Neural cell (in vitro differentiated cells): ENCODE results near the gene SP3.

Experiments
- EP300 ChIP-seq: fragments of 450-650 bp; conservative IDR thresholded peaks from 2 replicates; pipeline ENCODE4 v1.6.1; 2014; ENCODE audit warnings: antibody characterized with exemption, mild to moderate bottlenecking, moderate library complexity; ENCODE audit not compliant: poor library complexity, severe bottlenecking
- EZH2 ChIP-seq: fragments of 200-600, 300-800 bp; shearing (Covaris generic), sonication (generic); IDR thresholded peaks from 2 replicates; pipeline ENCODE4 v1.6.1; 2014; ENCODE audit warnings: antibody characterized with exemption, low read length, borderline replicate concordance, mild to moderate bottlenecking; ENCODE audit not compliant: insufficient read depth, poor library complexity, severe bottlenecking
- POLR2AphosphoS5 ChIP-seq: IDR thresholded peaks from 2 replicates; pipeline ENCODE4 v1.6.1; 2012
- RAD21 ChIP-seq: fragments of 450-650 bp; conservative IDR thresholded peaks from 2 replicates; pipeline ENCODE4 v1.6.1; 2014; ENCODE audit warnings: antibody characterized with exemption, mild to moderate bottlenecking, moderate library complexity
- REST ChIP-seq: IDR thresholded peaks from 2 replicates; pipeline ENCODE4 v1.6.1; 2012; ENCODE audit warnings: borderline replicate concordance
- TAF1 ChIP-seq: IDR thresholded peaks from 2 replicates; pipeline ENCODE4 v1.6.1; 2012; ENCODE audit warnings: low read depth
- TF ChIP-seq, protein P1 (sequence below): fragments of 450-650 bp; IDR thresholded peaks from 2 replicates; pipeline ENCODE4 v1.5.1; 2014; ENCODE audit warnings: antibody characterized with exemption, mild to moderate bottlenecking, moderate library complexity; ENCODE audit not compliant: poor library complexity, severe bottlenecking

DNA sequence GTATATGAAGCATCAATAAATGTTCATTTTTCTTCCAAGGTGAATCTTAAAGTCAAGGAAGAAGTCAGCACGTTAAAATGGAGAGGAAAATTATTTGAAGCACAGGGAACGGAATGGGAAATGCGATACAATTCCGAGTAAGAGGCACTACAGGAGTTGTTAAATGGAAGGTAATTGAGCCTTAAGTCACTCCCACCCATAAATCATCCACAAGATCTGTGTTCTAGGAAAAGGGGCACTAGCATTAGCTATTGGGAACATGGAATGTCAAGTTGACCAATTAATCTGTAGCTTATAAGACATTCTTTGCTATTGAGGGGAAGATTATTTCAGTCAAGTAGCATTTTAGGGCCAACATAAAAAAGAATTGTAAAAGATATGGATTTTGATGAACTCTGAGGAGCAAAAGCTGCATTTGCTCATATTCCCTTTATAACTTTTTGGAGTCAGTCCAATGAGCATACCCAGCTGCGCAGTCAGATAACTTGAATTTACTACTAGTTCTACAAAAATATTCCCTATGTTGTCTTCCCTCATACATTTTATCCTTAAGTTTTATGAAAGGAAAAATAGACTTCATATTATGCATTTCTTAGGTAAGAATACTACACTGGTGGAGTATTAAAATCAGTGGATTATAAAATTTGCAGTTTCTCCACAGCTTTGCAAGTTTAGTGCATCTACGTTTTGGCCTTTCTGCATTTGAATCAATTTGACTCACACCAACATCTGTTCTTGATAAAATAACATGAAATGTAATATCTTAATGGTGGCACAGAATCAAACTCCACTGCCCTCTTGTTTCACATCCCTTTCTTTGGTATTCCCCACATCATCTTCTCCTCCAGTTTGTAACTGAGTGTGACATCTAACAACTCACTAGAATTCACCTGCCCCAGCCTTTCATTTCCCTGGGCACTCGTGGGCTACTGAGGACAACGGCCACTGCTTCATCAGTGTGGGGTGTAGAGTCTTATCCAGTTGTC lies 95.6 kb downstream of the SP3 start:
- TF ChIP-seq, protein P1, sequence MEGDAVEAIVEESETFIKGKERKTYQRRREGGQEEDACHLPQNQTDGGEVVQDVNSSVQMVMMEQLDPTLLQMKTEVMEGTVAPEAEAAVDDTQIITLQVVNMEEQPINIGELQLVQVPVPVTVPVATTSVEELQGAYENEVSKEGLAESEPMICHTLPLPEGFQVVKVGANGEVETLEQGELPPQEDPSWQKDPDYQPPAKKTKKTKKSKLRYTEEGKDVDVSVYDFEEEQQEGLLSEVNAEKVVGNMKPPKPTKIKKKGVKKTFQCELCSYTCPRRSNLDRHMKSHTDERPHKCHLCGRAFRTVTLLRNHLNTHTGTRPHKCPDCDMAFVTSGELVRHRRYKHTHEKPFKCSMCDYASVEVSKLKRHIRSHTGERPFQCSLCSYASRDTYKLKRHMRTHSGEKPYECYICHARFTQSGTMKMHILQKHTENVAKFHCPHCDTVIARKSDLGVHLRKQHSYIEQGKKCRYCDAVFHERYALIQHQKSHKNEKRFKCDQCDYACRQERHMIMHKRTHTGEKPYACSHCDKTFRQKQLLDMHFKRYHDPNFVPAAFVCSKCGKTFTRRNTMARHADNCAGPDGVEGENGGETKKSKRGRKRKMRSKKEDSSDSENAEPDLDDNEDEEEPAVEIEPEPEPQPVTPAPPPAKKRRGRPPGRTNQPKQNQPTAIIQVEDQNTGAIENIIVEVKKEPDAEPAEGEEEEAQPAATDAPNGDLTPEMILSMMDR: no peak
- no peak for TF ChIP-seq EP300
- no peak for TF ChIP-seq TAF1
- TF ChIP-seq EZH2: no peak
- no peak for TF ChIP-seq REST
- TF ChIP-seq POLR2AphosphoS5: no peak
- no peak for TF ChIP-seq RAD21
